Right lobe of liver (tissue), 4 donors: Measurements from ENCODE around the gene TNFRSF4.

ENCODE experiments used
- CTCF ChIP-seq, 4 donors: fragments of 200-600 bp in 3 of 4; fragments of 450-650 bp in 1 of 4; IDR thresholded peaks; one replicate each; pipeline versions ENCODE4 v1.5.1 to v1.8.0; 2016 to 2022; ENCODE audit warnings: antibody characterized with exemption in 4 of 4, mild to moderate bottlenecking in 2 of 4
- POLR2A ChIP-seq: fragments of 450-650 bp; IDR thresholded peaks from one replicate; pipeline ENCODE4 v1.6.1; 2017; ENCODE audit warnings: antibody characterized with exemption, mild to moderate bottlenecking
- donor health status: DM: no; HTN: no; CAD: no.
- donor health status: DM: no; HTN: no; CAD: no.
- donor health status: DM: no; HTN: yes; CAD: no.

- no peak for TF ChIP-seq CTCF (IDR thresholded peaks at IDR 0.05)
- TF ChIP-seq POLR2A: no peak
Measured at GRCh38 chr1:1200876-1201810, 12.8 kb downstream of the TNFRSF4 start.
